ENCODE data around the gene ASCC1. TPM values are rescaled to one million over a fixed set of nuclear protein-coding genes. Genes with fewer than 3 reads are reported as not detected.
A peak's percentile ranks its signal among the peaks of the same experiment; 100 is the strongest.

ASCC1 gene
- total and polyA plus RNA-seq, 2 of the 13 experiments (the other 11 are each of a cell fraction or from before 2014, with no cell fraction given), result 21.6 to 30.1 TPM

- FAIRE-seq (no peak), DNase-seq (ENCODE audit: low spot score) (no peak), ATAC-seq (no peak)
- Histone ChIP-seq H3K79me2 (ENCODE audit: insufficient read depth, low read length) (no peaks in the 10 kb centered on the region), H4K20me1 (ENCODE audit: insufficient read depth, low read length) (no peaks in the 10 kb centered on the region), H3K9me3 (ENCODE audit: low read length) (no peaks in the 10 kb centered on the region), H2AFZ (ENCODE audit: low read length) (no peak overlapping the region), H3K4me2 (ENCODE audit: low read depth, low read length) (no peak overlapping the region), H3K36me3 (replicated peaks in 1 of 2; ENCODE audit: control insufficient read depth in 1 of 2, insufficient read depth in 2 of 2, low read length in 2 of 2) (peaks cover 1 to 23% of the 10 kb centered on the region in 2 experiments; a peak in 3 of 5 replicates), H3K27me3 (ENCODE audit: control insufficient read depth in 1 of 2, insufficient read depth in 2 of 2, low read length in 2 of 2) (no peaks in the 10 kb centered on the region; a peak in 1 of 5 replicates), H3K4me1 (ENCODE audit: insufficient read depth, low read length) (no peaks in the 10 kb centered on the region), H3K4me3 (replicated peaks in 1 of 3; ENCODE audit: insufficient read depth in 1 of 3, low read depth in 2 of 3, low read length in 3 of 3) (no peak overlapping the region), H3K27ac (ENCODE audit: extremely low read length, insufficient read depth, low read length) (no peak overlapping the region), H3K9ac (ENCODE audit: insufficient read depth, low read depth, low read length) (no peak overlapping the region)
- in situ Hi-C loops (cut with HindIII; ENCODE audit: extremely low pct_ligation_motif_present, low pct_unique_long_range_greater_than_20kb), result no loop called here
- ChIA-PET CTCF (ENCODE audit: low intra/inter-chr PET ratio, low total read pairs) (no interaction called here), POLR2A (no interaction called here)
- BruUV-seq (replicated peaks), result TSS peak; percentile 48
- intact Hi-C loops (cut with micrococcal nuclease; ENCODE audit: unreplicated experiment), result no loop called here
- no peak for TF ChIP-seq ZSCAN30 (CRISPR knock-in tag; IDR thresholded peaks at IDR 0.05)
- no peak for TF ChIP-seq FOXC1 (CRISPR knock-in tag; IDR thresholded peaks at IDR 0.05; ENCODE audit: borderline replicate concordance)
- TF ChIP-seq SP5 (CRISPR knock-in tag; IDR thresholded peaks at IDR 0.05; ENCODE audit: borderline replicate concordance, low read depth), result no peak
- no peak for TF ChIP-seq ZNF556 (CRISPR knock-in tag; IDR thresholded peaks at IDR 0.05; ENCODE audit: borderline replicate concordance)
- no peak for TF ChIP-seq ZNF251 (CRISPR knock-in tag; IDR thresholded peaks at IDR 0.05)
- no peak for TF ChIP-seq HMGA1 (CRISPR knock-in tag; conservative IDR thresholded peaks at IDR 0.05)
- no peak for TF ChIP-seq SMAD1 (CRISPR knock-in tag; IDR thresholded peaks at IDR 0.05; ENCODE audit: borderline replicate concordance, low read depth)
- no peak for TF ChIP-seq ZBTB49 (CRISPR knock-in tag; IDR thresholded peaks at IDR 0.05; ENCODE audit: borderline replicate concordance)
- no peak for TF ChIP-seq KDM5B (CRISPR knock-in tag; IDR thresholded peaks at IDR 0.05; ENCODE audit: borderline replicate concordance)
- no peak for TF ChIP-seq ZNF546 (CRISPR knock-in tag; conservative IDR thresholded peaks at IDR 0.05)
- TF ChIP-seq AHR (CRISPR knock-in tag; IDR thresholded peaks at IDR 0.05), result no peak
- no peak for TF ChIP-seq SCMH1 (CRISPR knock-in tag; IDR thresholded peaks at IDR 0.05; ENCODE audit: borderline replicate concordance)
- TF ChIP-seq ZNF207 (IDR thresholded peaks at IDR 0.05; ENCODE audit: borderline replicate concordance), result no peak
- no peak for TF ChIP-seq RFXAP (CRISPR knock-in tag; IDR thresholded peaks at IDR 0.05; ENCODE audit: borderline replicate concordance)
- WGBS (ENCODE audit: low lambda C conversion rate), result 94% methylated on average over 9 of the region's 9 CpGs
Measured at GRCh38 chr10:72158176-72158575, 57.9 kb downstream of the ASCC1 start.

Measured in HepG2 (cell line).